PFSK-1 (cell line): ENCODE results near the gene NT5C.

Experiments used
- FOXP2 ChIP-seq: optimal IDR thresholded peaks from 2 replicates; pipeline ENCODE3; 2011; ENCODE audit warnings: borderline replicate concordance, control low read depth, inconsistent platforms; ENCODE audit not compliant: insufficient read depth; ENCODE audit errors: extremely low read length, extremely low read depth
- POLR2AphosphoS5 ChIP-seq: IDR thresholded peaks from 2 replicates; pipeline ENCODE4 v1.6.1; 2012; ENCODE audit warnings: low read depth, mild to moderate bottlenecking, control low read depth, low read length, moderate library complexity
- REST ChIP-seq, 2 experiments: IDR thresholded peaks; 2 replicates each; pipeline versions ENCODE4 v1.6.1 to v1.8.0; 2011 to 2012; ENCODE audit warnings: low read depth in 2 of 2, low read length in 2 of 2, control low read depth in 1 of 2, inconsistent platforms in 1 of 2, mild to moderate bottlenecking in 1 of 2, moderate library complexity in 1 of 2; ENCODE audit not compliant: insufficient read depth in 1 of 2
- SIN3A ChIP-seq: IDR thresholded peaks from 2 replicates; pipeline ENCODE4 v1.6.1; 2012; ENCODE audit warnings: mild to moderate bottlenecking, low read length, moderate library complexity, borderline replicate concordance; ENCODE audit not compliant: insufficient read depth
- TAF1 ChIP-seq: IDR thresholded peaks from 2 replicates; pipeline ENCODE4 v1.6.1; 2012; ENCODE audit warnings: low read length, control low read depth, borderline replicate concordance; ENCODE audit not compliant: insufficient read depth

Gene NT5C

GRCh38 chr17:75094871-75095399, 36.6 kb downstream of the NT5C start:
- TF ChIP-seq POLR2AphosphoS5 (no peak), SIN3A (no peak), REST (IDR thresholded peaks at IDR 0.05; ENCODE audit: insufficient read depth in 1 of 2, low read depth in 2 of 2, low read length in 2 of 2) (no peak), TAF1 (no peak), FOXP2 (no peak)

- TF ChIP-seq TAF1: no peak
- no peak for TF ChIP-seq SIN3A
- TF ChIP-seq POLR2AphosphoS5: no peak
- no peak for TF ChIP-seq FOXP2
- TF ChIP-seq REST (IDR thresholded peaks at IDR 0.05; ENCODE audit: insufficient read depth in 1 of 2, low read depth in 2 of 2, low read length in 2 of 2): no peak
Measured at GRCh38 chr17:75093548-75094158, 37.9 kb downstream of the NT5C start.

- TF ChIP-seq SIN3A (no peak), REST (IDR thresholded peaks at IDR 0.05; ENCODE audit: insufficient read depth in 1 of 2, low read depth in 2 of 2, low read length in 2 of 2) (no peak), FOXP2 (no peak), POLR2AphosphoS5 (no peak), TAF1 (no peak)
Measured at GRCh38 chr17:75091855-75092327, 39.7 kb downstream of the NT5C start.

- TF ChIP-seq POLR2AphosphoS5 (no peak), SIN3A (no peak), FOXP2 (no peak), TAF1 (no peak), REST (IDR thresholded peaks at IDR 0.05; ENCODE audit: insufficient read depth in 1 of 2, low read depth in 2 of 2, low read length in 2 of 2) (no peak)
Measured at GRCh38 chr17:75090871-75091854, 40.4 kb downstream of the NT5C start.
